Vagina (tissue), 2 donors: Measurements from ENCODE around the gene DAB1.

Experiments
- CTCF ChIP-seq, 3 experiments: fragments of 450-650 bp in 2 of 3; fragments of 200-600 bp in 1 of 3; sonication (generic) in 1 of 3; IDR thresholded peaks; one replicate each; pipeline ENCODE4 v1.5.1; 2017 to 2019; ENCODE audit warnings: antibody characterized with exemption in 3 of 3, mild to moderate bottlenecking in 2 of 3, moderate library complexity in 2 of 3
- POLR2A ChIP-seq, 2 donors: fragments of 450-650 bp; IDR thresholded peaks; one replicate each; pipeline ENCODE4 v1.6.1; 2017; ENCODE audit warnings: antibody characterized with exemption in 2 of 2, mild to moderate bottlenecking in 2 of 2, moderate library complexity in 2 of 2
- POLR2AphosphoS5 ChIP-seq, 2 donors: sonication (generic); formaldehyde crosslinking; IDR thresholded peaks; one replicate each; pipeline ENCODE4 v1.9.0; 2017; ENCODE audit warnings: antibody characterized with exemption in 2 of 2, mild to moderate bottlenecking in 2 of 2, low read depth in 1 of 2; ENCODE audit not compliant: insufficient read depth in 1 of 2

- TF ChIP-seq CTCF (IDR thresholded peaks at IDR 0.05) (no peak), POLR2A (IDR thresholded peaks at IDR 0.05) (no peak), POLR2AphosphoS5 (IDR thresholded peaks at IDR 0.05; ENCODE audit: insufficient read depth in 1 of 2, low read depth in 1 of 2) (no peak)
Measured at GRCh38 chr1:57192222-57192621, 231.6 kb downstream of the DAB1 start.
